HT-29 (cell line): Measurements from ENCODE around the gene DBNDD2. TPM values are rescaled to one million over a fixed set of nuclear protein-coding genes. Genes with fewer than 3 reads are reported as not detected.
A peak's percentile ranks its signal among the peaks of the same experiment; 100 is the strongest.

Source experiments
- DNase-seq: peaks from one replicate; pipeline ENCODE4 v3.0.0-alpha.2; 2015; ENCODE audit warnings: low spot score
- small RNA-seq: library from RNA; depleted of rRNA; stranded (forward); fragments of <200 nt; gene quantifications from one replicate; pipeline ENCODE3, GENCODE V24; 2014
- total RNA-seq: library from RNA; depleted of rRNA; stranded (reverse); fragments of >200 nt; shearing (Covaris generic); gene quantifications from 2 replicates; pipeline ENCODE4 v1.2.3, GENCODE V29; 2014; rRNA removed

DBNDD2 gene
- total RNA-seq, 1 experiment from 2014 or later, result 66.6 TPM

- no peak for DNase-seq
Measured at GRCh38 chr20:45448270-45448669, 40.2 kb downstream of the DBNDD2 start.

- no peak for DNase-seq
Measured at GRCh38 chr20:45449528-45449927, 41.4 kb downstream of the DBNDD2 start.

DNA sequence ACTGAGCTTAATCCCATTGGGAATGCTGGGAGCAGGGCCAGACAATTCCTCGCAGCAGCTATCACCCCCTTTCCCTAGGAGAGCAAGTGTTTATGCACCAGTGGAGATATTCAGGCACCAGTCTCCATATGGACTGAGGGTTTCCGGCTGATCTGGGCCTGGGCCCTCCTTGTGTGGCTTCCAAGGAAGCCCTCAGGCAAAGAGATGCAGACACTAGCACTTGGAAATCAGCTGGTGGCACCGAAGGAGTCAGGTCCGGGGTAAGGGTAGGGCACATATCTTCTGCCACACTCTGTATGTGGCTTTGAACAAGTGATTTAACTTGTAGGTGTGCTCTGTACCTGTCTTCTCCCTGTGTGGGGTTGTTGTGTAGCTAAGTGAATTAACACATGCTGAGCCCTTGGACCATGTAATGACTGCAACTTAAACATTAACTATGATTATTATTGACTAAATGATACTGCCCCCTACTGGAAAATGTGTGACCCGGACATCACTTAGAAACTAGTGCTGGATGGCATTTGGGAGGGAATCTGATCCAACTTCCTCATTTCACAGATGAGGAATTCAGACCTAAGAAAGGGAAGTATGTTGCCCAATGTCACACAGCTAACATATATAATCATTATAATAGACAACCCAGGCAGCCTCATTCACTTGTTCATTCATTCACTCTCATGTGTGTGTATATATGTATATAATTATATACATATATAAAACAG, 42.2 kb downstream of the DBNDD2 start:
- peak; percentile 80 for DNase-seq

GRCh38 chr20:45452238-45452637, 44.1 kb downstream of the DBNDD2 start:
- no peak for DNase-seq

- no peak for DNase-seq
Measured at GRCh38 chr20:45452772-45453691, 44.9 kb downstream of the DBNDD2 start.

- DNase-seq, result peak; percentile 90
Measured at GRCh38 chr20:45456632-45457031, 48.5 kb downstream of the DBNDD2 start.

- peak; percentile 47 for DNase-seq
Measured at GRCh38 chr20:45459606-45460005, 51.5 kb downstream of the DBNDD2 start.

Small RNA genes lying within 50 kb of the gene (small RNA-seq; reads per million reads assigned to genes)
- gene MIR6812, result not detected

Other genes starting within 250 kb of the DBNDD2 start
- gene PI3, start 233.4 kb upstream of the DBNDD2 start, total RNA-seq, result 2.0 and 6.6 TPM in 2 replicates
- not detected in 2 replicates for gene SEMG1, start 201.3 kb upstream of the DBNDD2 start, total RNA-seq
- not detected in 2 replicates for gene SEMG2, start 186.9 kb upstream of the DBNDD2 start, total RNA-seq
- gene SLPI, start 153.7 kb upstream of the DBNDD2 start, total RNA-seq, result 9.1 and 13.5 TPM in 2 replicates
- gene RBPJL, start 101.4 kb upstream of the DBNDD2 start, total RNA-seq, result not detected in 2 replicates
- gene MATN4, start 100.0 kb upstream of the DBNDD2 start, total RNA-seq, result 0.13 and 0.46 TPM in 2 replicates
- 79.1 and 90.1 TPM in 2 replicates for gene SDC4, start 59.9 kb upstream of the DBNDD2 start, total RNA-seq
- 73.6 and 74.7 TPM in 2 replicates for gene SYS1, start 45.1 kb upstream of the DBNDD2 start, total RNA-seq
- gene TP53TG5, start 30.0 kb upstream of the DBNDD2 start, total RNA-seq, result 0.23 and 1.6 TPM in 2 replicates
- 164 and 165 TPM in 2 replicates for gene PIGT, start 7.9 kb downstream of the DBNDD2 start, total RNA-seq
- 17.7 and 21.9 TPM in 2 replicates for gene WFDC2, start 61.5 kb downstream of the DBNDD2 start, total RNA-seq
- not detected in 2 replicates for gene SPINT3, start 107.3 kb downstream of the DBNDD2 start, total RNA-seq
- not detected in 2 replicates for gene WFDC6, start 131.2 kb downstream of the DBNDD2 start, total RNA-seq
- gene EPPIN, start 139.1 kb downstream of the DBNDD2 start, total RNA-seq, result not detected in 2 replicates
- not detected in 2 replicates for gene WFDC8, start 171.0 kb downstream of the DBNDD2 start, total RNA-seq
- gene WFDC10A, start 221.4 kb downstream of the DBNDD2 start, total RNA-seq, result not detected in 2 replicates
- gene WFDC9, start 223.0 kb downstream of the DBNDD2 start, total RNA-seq, result not detected in 2 replicates